Endothelial cell of umbilical vein (primary cell): Measurements from ENCODE around the gene ZNF416. TPM values are rescaled to one million over a fixed set of nuclear protein-coding genes. Genes with fewer than 3 reads are reported as not detected.

ENCODE experiments used
- BruUV-seq: library from RNA; stranded (reverse); fragments of 400-500 nt; replicated peaks from 2 replicates; lab custom pipeline; 2021; lab: Mats Ljungman, UMichigan
- CTCF ChIA-PET: fragments of 300-600, 350-600 bp; sonication (Branson Sonifier 250); formaldehyde crosslinking; loops from one replicate; lab custom pipeline; 2021; ENCODE audit warnings: antibody characterized with exemption, inconsistent platforms; lab: Charles Lee
- POLR2A ChIA-PET: fragments of 300-600, 350-600 bp; sonication (Branson Sonifier 250); formaldehyde crosslinking; loops from one replicate; lab custom pipeline; 2021; ENCODE audit warnings: antibody characterized with exemption, inconsistent platforms; lab: Charles Lee
- DNase-seq: peaks from one replicate; pipeline ENCODE4 v3.0.0-alpha.2; 2011; ENCODE audit warnings: low read depth, low spot score
- FAIRE-seq: peaks from 2 replicates; lab custom pipeline; 2011; peaks lifted over from hg19 to GRCh38; lab: Jason Lieb, UNC
- H2AFZ ChIP-seq: 2 replicates; pipeline ENCODE4 v1.6.0; 2012; ENCODE audit warnings: low read depth, low read length, control low read depth, inconsistent platforms
- H3K27ac ChIP-seq: 2 replicates; pipeline ENCODE4 v1.5.1; 2011; ENCODE audit warnings: low read depth, mild to moderate bottlenecking, control low read depth, low read length, moderate library complexity; ENCODE audit not compliant: insufficient read depth
- H3K27me3 ChIP-seq, 2 experiments: 2 replicates each; pipeline versions ENCODE4 v1.6.0 to v1.6.1; 2011; ENCODE audit warnings: low read length in 2 of 2, mixed read lengths in 1 of 2; ENCODE audit not compliant: control insufficient read depth in 2 of 2, insufficient read depth in 2 of 2
- H3K36me3 ChIP-seq, 2 experiments: 2 replicates in 1 of 2; 3 replicates in 1 of 2; pipeline ENCODE4 v1.5.1; 2011; ENCODE audit warnings: low read length in 2 of 2, mild to moderate bottlenecking in 1 of 2, moderate library complexity in 1 of 2; ENCODE audit not compliant: control insufficient read depth in 2 of 2, insufficient read depth in 2 of 2; ENCODE audit errors: extremely low read depth in 1 of 2
- H3K4me1 ChIP-seq: 3 replicates; pipeline ENCODE4 v1.5.1; 2011; ENCODE audit warnings: mild to moderate bottlenecking, low read length; ENCODE audit not compliant: control insufficient read depth, insufficient read depth; ENCODE audit errors: extremely low read depth
- H3K4me2 ChIP-seq: 2 replicates; pipeline ENCODE4 v1.6.1; 2011; ENCODE audit warnings: low read length, control low read depth, mixed read lengths; ENCODE audit not compliant: insufficient read depth
- H3K4me3 ChIP-seq, 3 experiments: fragments of 200-600 bp in 1 of 3; sonication (generic), shearing (Covaris generic) in 1 of 3; replicated peaks in 1 of 3; 2 replicates each; pipeline ENCODE4 v1.5.1; 2011 to 2016; ENCODE audit warnings: control low read depth in 3 of 3, low read length in 3 of 3, mild to moderate bottlenecking in 2 of 3, inconsistent platforms in 1 of 3, low read depth in 1 of 3, moderate library complexity in 1 of 3; ENCODE audit not compliant: insufficient read depth in 1 of 3
- H3K79me2 ChIP-seq: 2 replicates; pipeline ENCODE4 v1.6.0; 2012; ENCODE audit warnings: low read length, inconsistent platforms; ENCODE audit not compliant: control insufficient read depth, insufficient read depth
- H3K9ac ChIP-seq: replicated peaks from 2 replicates; pipeline ENCODE3; 2011; ENCODE audit warnings: low read length, control low read depth; ENCODE audit not compliant: insufficient read depth; ENCODE audit errors: extremely low read depth
- H3K9me1 ChIP-seq: replicated peaks from 3 replicates; pipeline ENCODE4 v1.6.0; 2011; ENCODE audit warnings: mild to moderate bottlenecking, low read length; ENCODE audit not compliant: control insufficient read depth, insufficient read depth; ENCODE audit errors: extremely low read depth
- H3K9me3 ChIP-seq: replicated peaks from 2 replicates; pipeline ENCODE4 v1.5.1; 2012; ENCODE audit warnings: low read length, inconsistent platforms; ENCODE audit not compliant: control insufficient read depth, insufficient read depth
- H4K20me1 ChIP-seq: replicated peaks from 2 replicates; pipeline ENCODE3; 2011; ENCODE audit warnings: mild to moderate bottlenecking, low read length; ENCODE audit not compliant: control insufficient read depth, insufficient read depth; ENCODE audit errors: extremely low read depth
- EZH2 ChIP-seq: IDR thresholded peaks from 2 replicates; pipeline ENCODE4 v1.6.1; 2012; ENCODE audit warnings: borderline replicate concordance, low read depth, mild to moderate bottlenecking, moderate library complexity, low read length, inconsistent platforms; ENCODE audit not compliant: severe bottlenecking
- FOS ChIP-seq: IDR thresholded peaks from 2 replicates; pipeline ENCODE4 v1.6.1; 2011; ENCODE audit warnings: mild to moderate bottlenecking, low read length, moderate library complexity, borderline replicate concordance; ENCODE audit not compliant: insufficient read depth
- GATA2 ChIP-seq: IDR thresholded peaks from 2 replicates; pipeline ENCODE4 v1.7.0; 2011; ENCODE audit warnings: low read depth, mild to moderate bottlenecking, moderate library complexity, mixed read lengths, low read length; ENCODE audit not compliant: insufficient read length, insufficient read depth
- JUN ChIP-seq: IDR thresholded peaks from 2 replicates; pipeline ENCODE4 v1.6.1; 2011; ENCODE audit warnings: borderline replicate concordance, low read depth; ENCODE audit not compliant: insufficient read length, insufficient read depth
- MYC ChIP-seq: IDR thresholded peaks from one replicate; pipeline ENCODE4 v1.6.1; 2011; ENCODE audit warnings: mild to moderate bottlenecking, low read depth, low read length
- POLR2A ChIP-seq: IDR thresholded peaks from 2 replicates; pipeline ENCODE4 v1.6.1; 2012; ENCODE audit warnings: low read depth, mild to moderate bottlenecking, control low read depth, low read length
- POLR2AphosphoS5 ChIP-seq: IDR thresholded peaks from 2 replicates; pipeline ENCODE4 v1.6.1; 2012; ENCODE audit warnings: low read depth, mild to moderate bottlenecking, control low read depth, low read length, moderate library complexity; ENCODE audit not compliant: insufficient read depth
- dilution Hi-C: fragments of 300-500 bp; cut with MboI; formaldehyde crosslinking; loops from one replicate; pipeline ENCODE4 v1.15.0; 2019; ENCODE audit warnings: low sequenced_read_pairs; ENCODE audit not compliant: extremely low pct_ligation_motif_present
- intact Hi-C: fragments of 100-400 bp; cut with micrococcal nuclease; formaldehyde crosslinking; loops from one replicate; pipeline ENCODE4 v1.10.0; 2022
- polyA plus RNA-seq, 4 experiments: library from polyadenylated mRNA; depleted of rRNA in 3 of 4; stranded (reverse) in 3 of 4; unstranded in 1 of 4; fragments of >200 nt; gene quantifications; 2 replicates each; pipeline versions ENCODE4 v1.2.1 to v1.2.3, GENCODE V29; 2011 to 2012; ENCODE audit warnings: missing spikeins in 1 of 4
- total RNA-seq: library from RNA; stranded (reverse); gene quantifications from 2 replicates; pipeline ENCODE4 v1.2.3, GENCODE V29; 2021
- TF ChIP-seq, protein P1 (sequence below), 2 donors: IDR thresholded peaks; 1 replicate in 1 of 2; 2 replicates in 1 of 2; pipeline ENCODE4 v1.5.1; 2011; ENCODE audit warnings: low read length in 2 of 2, mild to moderate bottlenecking in 2 of 2, moderate library complexity in 2 of 2, control low read depth in 1 of 2, inconsistent platforms in 1 of 2, low read depth in 1 of 2; ENCODE audit not compliant: insufficient read depth in 1 of 2; ENCODE audit errors: extremely low read depth in 1 of 2
- TF ChIP-seq, protein P2 (sequence below): IDR thresholded peaks from 2 replicates; pipeline ENCODE4 v1.6.1; 2011; ENCODE audit not compliant: insufficient read depth, insufficient read length

Gene ZNF416
- total and polyA plus RNA-seq, 2 donors (not counting 3 experiments of a cell fraction or from before 2014, with no cell fraction given) = 1.4 to 3.8 TPM

DNA sequence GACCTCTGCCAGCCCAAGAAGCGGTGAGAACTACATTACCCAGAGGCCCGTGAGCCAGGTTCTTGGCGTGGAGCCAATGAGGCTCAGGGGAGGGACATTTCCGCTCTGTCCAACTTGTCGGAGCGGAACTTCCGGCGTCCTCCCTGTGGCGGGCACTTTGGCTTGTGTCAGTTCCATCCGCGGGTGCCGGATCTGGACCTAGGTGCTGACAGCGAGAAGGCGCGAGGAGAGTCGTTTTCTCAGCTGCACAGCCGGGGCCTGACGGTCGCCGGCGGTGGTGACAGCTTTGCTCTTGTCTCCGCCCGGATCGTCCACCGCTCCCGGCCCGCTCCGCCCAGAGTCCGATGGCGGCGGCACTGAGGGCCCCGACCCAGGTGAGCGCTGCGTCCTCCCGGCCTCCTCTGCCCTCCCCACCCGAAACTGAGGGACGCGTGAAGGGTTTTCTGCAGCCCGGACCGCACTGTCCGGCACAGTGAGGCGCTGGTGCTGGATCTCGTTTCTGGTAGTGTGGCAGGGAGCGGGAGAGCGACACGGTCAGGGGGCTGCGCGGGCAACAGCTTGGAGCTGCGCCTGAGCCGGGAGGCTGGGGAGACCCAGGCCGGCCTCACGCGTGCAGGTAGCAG lies 21.2 kb upstream of the ZNF416 start, which contains the start of gene ZNF530:
TSS of gene ZNF530 (plus strand) at position 125 of the 623 bp plus-strand sequence. CDS start 4,461 bp downstream, outside the sequence.
- H3K4me2 ChIP-seq = peak within 1 kb of the TSS; percentile 33
- H3K27me3 ChIP-seq = no peaks in the 10 kb centered on the region
- DNase-seq = peak; percentile 81
- peak; percentile 97 for FAIRE-seq
- no peaks in the 10 kb centered on the region for H4K20me1 ChIP-seq
- ChIA-PET CTCF (no interaction called here), POLR2A (no interaction called here)
- no peak for TF ChIP-seq FOS
- no peak for TF ChIP-seq EZH2
- peak; percentile 67 for TF ChIP-seq POLR2AphosphoS5
- H3K4me3 ChIP-seq = peak within 1 kb of the TSS; percentile 38 to 76 (median 61)
- peaks cover 2% of the 10 kb centered on the region for H3K4me1 ChIP-seq
- H3K79me2 ChIP-seq = no peaks in the 10 kb centered on the region
- TSS peak; percentile 35 for BruUV-seq
- dilution Hi-C loops = no loop called here
- no peaks in the 10 kb centered on the region for H3K36me3 ChIP-seq
- intact Hi-C loops = loop anchor here (1.0 kb wide), 3 partner anchors 14 to 33 kb away; partner anchors contain the start of genes ZNF134 and ZNF211
- no peaks in the 10 kb centered on the region for H3K9me1 ChIP-seq
- peak within 1 kb of the TSS; percentile 10 for H3K9ac ChIP-seq
- no peak within 1 kb of the TSS for H3K27ac ChIP-seq
- no peaks in the 10 kb centered on the region for H3K9me3 ChIP-seq
- peak within 1 kb of the TSS; percentile 96 for H2AFZ ChIP-seq

DNA sequence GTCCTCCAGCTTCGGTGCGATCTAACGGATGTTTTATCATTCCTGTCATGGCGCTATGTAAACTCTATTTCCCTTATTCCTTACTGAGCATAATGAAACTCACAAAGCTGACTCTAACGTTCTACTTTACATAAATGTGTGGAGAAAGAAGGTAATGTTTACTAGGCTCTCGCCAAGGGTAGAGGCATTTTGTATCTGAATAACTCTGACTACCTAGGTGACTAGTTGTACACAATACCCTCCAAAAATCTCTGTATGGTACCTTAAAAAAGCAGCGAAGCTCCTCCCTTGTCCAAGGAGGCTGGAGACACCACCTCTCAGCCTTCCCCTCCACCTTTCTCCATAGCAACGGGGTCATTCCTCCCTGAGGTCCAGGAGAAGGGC lies 20.7 kb upstream of the ZNF416 start:
- no peaks in the 10 kb centered on the region for H3K9me3 ChIP-seq
- no peak overlapping the region for H3K27ac ChIP-seq
- peak overlapping the region in 2 of 3 experiments; percentile 61 to 76 for H3K4me3 ChIP-seq
- POLR2A ChIA-PET = no interaction called here
- H3K4me1 ChIP-seq = peaks cover 2% of the 10 kb centered on the region
- CTCF ChIA-PET = no interaction called here
- no peak for FAIRE-seq
- H3K4me2 ChIP-seq = peak overlapping the region; percentile 33
- intact Hi-C loops (loop anchor here (1.0 kb wide), 3 partner anchors 15 to 34 kb away; partner anchors contain the start of genes ZNF134 and ZNF211), dilution Hi-C loops (no loop called here)
- H3K36me3 ChIP-seq = no peaks in the 10 kb centered on the region
- peak overlapping the region; percentile 96 for H2AFZ ChIP-seq
- TF ChIP-seq, protein P1, sequence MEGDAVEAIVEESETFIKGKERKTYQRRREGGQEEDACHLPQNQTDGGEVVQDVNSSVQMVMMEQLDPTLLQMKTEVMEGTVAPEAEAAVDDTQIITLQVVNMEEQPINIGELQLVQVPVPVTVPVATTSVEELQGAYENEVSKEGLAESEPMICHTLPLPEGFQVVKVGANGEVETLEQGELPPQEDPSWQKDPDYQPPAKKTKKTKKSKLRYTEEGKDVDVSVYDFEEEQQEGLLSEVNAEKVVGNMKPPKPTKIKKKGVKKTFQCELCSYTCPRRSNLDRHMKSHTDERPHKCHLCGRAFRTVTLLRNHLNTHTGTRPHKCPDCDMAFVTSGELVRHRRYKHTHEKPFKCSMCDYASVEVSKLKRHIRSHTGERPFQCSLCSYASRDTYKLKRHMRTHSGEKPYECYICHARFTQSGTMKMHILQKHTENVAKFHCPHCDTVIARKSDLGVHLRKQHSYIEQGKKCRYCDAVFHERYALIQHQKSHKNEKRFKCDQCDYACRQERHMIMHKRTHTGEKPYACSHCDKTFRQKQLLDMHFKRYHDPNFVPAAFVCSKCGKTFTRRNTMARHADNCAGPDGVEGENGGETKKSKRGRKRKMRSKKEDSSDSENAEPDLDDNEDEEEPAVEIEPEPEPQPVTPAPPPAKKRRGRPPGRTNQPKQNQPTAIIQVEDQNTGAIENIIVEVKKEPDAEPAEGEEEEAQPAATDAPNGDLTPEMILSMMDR (IDR thresholded peaks at IDR 0.05; ENCODE audit: extremely low read depth in 1 of 2, insufficient read depth in 1 of 2, low read depth in 1 of 2, low read length in 2 of 2) = no peak
- TF ChIP-seq, protein P2, sequence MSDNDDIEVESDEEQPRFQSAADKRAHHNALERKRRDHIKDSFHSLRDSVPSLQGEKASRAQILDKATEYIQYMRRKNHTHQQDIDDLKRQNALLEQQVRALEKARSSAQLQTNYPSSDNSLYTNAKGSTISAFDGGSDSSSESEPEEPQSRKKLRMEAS = no peak
- no peak for TF ChIP-seq JUN
- TF ChIP-seq EZH2 = no peak
- no peak for TF ChIP-seq MYC
- TF ChIP-seq FOS = no peak
- TF ChIP-seq POLR2AphosphoS5 = no peak
- TF ChIP-seq POLR2A = no peak
- no peak for TF ChIP-seq GATA2
- H3K27me3 ChIP-seq = no peaks in the 10 kb centered on the region
- no peak overlapping the region for H3K9ac ChIP-seq
- BruUV-seq = no TSS peak
- no peaks in the 10 kb centered on the region for H3K79me2 ChIP-seq
- no peaks in the 10 kb centered on the region for H3K9me1 ChIP-seq
- no peaks in the 10 kb centered on the region for H4K20me1 ChIP-seq
- no peak for DNase-seq
